ENCODE data around the gene BAZ2A. TPM values are rescaled to one million over a fixed set of nuclear protein-coding genes. Genes with fewer than 3 reads are reported as not detected.
A peak's percentile ranks its signal among the peaks of the same experiment; 100 is the strongest.
"Not testable (repeated sequence)": the region's sequence is repeated elsewhere in the genome, so short reads cannot be mapped to it uniquely, and the experiment has no call there.

Gene BAZ2A
- total RNA-seq, 2 experiments from 2014 or later, result 40.6 to 139 TPM

GRCh38 chr12:56648023-56648422 lies 17.9 kb upstream of the BAZ2A start:
- H3K27ac ChIP-seq (ENCODE audit: low read depth, low read length, poor library complexity, severe bottlenecking); BruUV-seq (replicated peaks); H2AFZ ChIP-seq (ENCODE audit: low read length); H3K4me2 ChIP-seq (ENCODE audit: low read length); H3K4me3 ChIP-seq (ENCODE audit: low read depth, low read length, poor library complexity, severe bottlenecking); H3K9me3 ChIP-seq (ENCODE audit: low read length); CTCF ChIA-PET (ENCODE audit: unreplicated experiment); H3K9me2 ChIP-seq (ENCODE audit: insufficient read depth, low read length); intact Hi-C loops (cut with micrococcal nuclease; ENCODE audit: unreplicated experiment); DNase-seq (ENCODE audit: low spot score): not testable (repeated sequence)
- Histone ChIP-seq H3K4me1 (ENCODE audit: insufficient read depth, low read length, poor library complexity, severe bottlenecking) (peaks cover 22% of the 10 kb centered on the region), H3K79me2 (ENCODE audit: insufficient read depth, low read depth, low read length) (peaks cover 28% of the 10 kb centered on the region), H3K36me3 (ENCODE audit: insufficient read depth, low read length) (peaks cover 26% of the 10 kb centered on the region), H4K20me1 (ENCODE audit: insufficient read depth, low read length) (peaks cover 22% of the 10 kb centered on the region)
- POLR2A ChIA-PET, result interaction anchor here (0.5 to 3.7 kb wide), 4 partner anchors 12 to 1106 kb away, joined by 3 to 26 read pairs (median 4); no protein-coding TSS in a partner anchor

- TF ChIP-seq, protein P1, sequence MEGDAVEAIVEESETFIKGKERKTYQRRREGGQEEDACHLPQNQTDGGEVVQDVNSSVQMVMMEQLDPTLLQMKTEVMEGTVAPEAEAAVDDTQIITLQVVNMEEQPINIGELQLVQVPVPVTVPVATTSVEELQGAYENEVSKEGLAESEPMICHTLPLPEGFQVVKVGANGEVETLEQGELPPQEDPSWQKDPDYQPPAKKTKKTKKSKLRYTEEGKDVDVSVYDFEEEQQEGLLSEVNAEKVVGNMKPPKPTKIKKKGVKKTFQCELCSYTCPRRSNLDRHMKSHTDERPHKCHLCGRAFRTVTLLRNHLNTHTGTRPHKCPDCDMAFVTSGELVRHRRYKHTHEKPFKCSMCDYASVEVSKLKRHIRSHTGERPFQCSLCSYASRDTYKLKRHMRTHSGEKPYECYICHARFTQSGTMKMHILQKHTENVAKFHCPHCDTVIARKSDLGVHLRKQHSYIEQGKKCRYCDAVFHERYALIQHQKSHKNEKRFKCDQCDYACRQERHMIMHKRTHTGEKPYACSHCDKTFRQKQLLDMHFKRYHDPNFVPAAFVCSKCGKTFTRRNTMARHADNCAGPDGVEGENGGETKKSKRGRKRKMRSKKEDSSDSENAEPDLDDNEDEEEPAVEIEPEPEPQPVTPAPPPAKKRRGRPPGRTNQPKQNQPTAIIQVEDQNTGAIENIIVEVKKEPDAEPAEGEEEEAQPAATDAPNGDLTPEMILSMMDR (conservative IDR thresholded peaks at IDR 0.05; ENCODE audit: low read length), result no peak
- intact Hi-C loops (cut with micrococcal nuclease; ENCODE audit: unreplicated experiment), result loop anchor here (2.0 kb wide), 2 partner anchors 43 to 79 kb away; partner anchors contain the start of genes NACA and PTGES3
- CTCF ChIA-PET (ENCODE audit: unreplicated experiment), result interaction anchor here (0.5 to 2.7 kb wide), 4 partner anchors 9 to 424 kb away, joined by 3 to 22 read pairs (median 3); no protein-coding TSS in a partner anchor
These were observed 15.8 kb upstream of the BAZ2A start, which contains the start of gene ATP5F1B for GRCh38 chr12:56645717-56646446. ATP5F1B (minus strand) TSS chr12:56645984; CDS start chr12:56645963, 21 bp downstream.

DNA sequence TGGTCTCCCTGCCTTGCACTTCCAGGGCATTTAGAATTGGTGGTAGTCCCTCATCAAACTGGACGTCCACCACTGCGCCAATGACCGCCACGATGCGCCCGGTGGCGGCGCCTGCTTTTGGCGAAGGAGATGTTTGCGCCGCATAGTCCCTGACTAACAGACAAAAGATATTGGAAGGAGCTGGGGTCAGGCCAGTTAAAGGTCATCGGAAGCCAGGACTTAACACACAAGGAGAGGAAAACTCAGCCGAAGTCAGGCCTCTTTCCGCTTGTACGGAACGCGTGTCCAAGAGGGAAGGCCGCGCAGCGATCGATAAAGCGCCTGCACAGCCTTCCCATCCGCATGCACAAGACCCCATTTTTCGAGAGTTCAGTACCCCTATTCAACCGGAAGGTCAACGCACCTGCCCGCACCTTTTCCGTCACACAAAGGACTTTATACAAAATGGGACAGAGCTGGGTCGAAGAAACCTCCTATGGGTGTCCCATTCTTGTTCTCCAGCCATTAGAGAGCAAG lies 15.1 kb upstream of the BAZ2A start:
- DNase-seq (ENCODE audit: low spot score), result peak; percentile 40
- Histone ChIP-seq H3K9me2 (ENCODE audit: insufficient read depth, low read length) (no peaks in the 10 kb centered on the region), H3K4me2 (ENCODE audit: low read length) (peak overlapping the region; percentile 97), H3K9me3 (ENCODE audit: low read length) (no peaks in the 10 kb centered on the region), H4K20me1 (ENCODE audit: insufficient read depth, low read length) (peaks cover 25% of the 10 kb centered on the region), H3K4me1 (ENCODE audit: insufficient read depth, low read length, poor library complexity, severe bottlenecking) (peaks cover 22% of the 10 kb centered on the region), H3K27ac (ENCODE audit: low read depth, low read length, poor library complexity, severe bottlenecking) (peak overlapping the region; percentile 66), H3K4me3 (ENCODE audit: low read depth, low read length, poor library complexity, severe bottlenecking) (peak overlapping the region; percentile 88), H3K79me2 (ENCODE audit: insufficient read depth, low read depth, low read length) (peaks cover 55% of the 10 kb centered on the region), H3K36me3 (ENCODE audit: insufficient read depth, low read length) (peaks cover 53% of the 10 kb centered on the region), H2AFZ (ENCODE audit: low read length) (no peak overlapping the region)
- intact Hi-C loops (cut with micrococcal nuclease; ENCODE audit: unreplicated experiment), result no loop called here
- TF ChIP-seq, protein P1 (conservative IDR thresholded peaks at IDR 0.05; ENCODE audit: low read length), result no peak
- no peak for TF ChIP-seq EZH2phosphoT487 (IDR thresholded peaks at IDR 0.05; ENCODE audit: borderline replicate concordance, low read depth, low read length)
- ChIA-PET POLR2A (interaction anchor here (0.7 to 3.7 kb wide), 3 partner anchors 9 to 467 kb away, joined by 5 to 26 read pairs (median 6); no protein-coding TSS in a partner anchor), CTCF (ENCODE audit: unreplicated experiment) (interaction anchor here (0.5 to 2.7 kb wide), 3 partner anchors 9 to 398 kb away, joined by 3 to 22 read pairs (median 3); no protein-coding TSS in a partner anchor)
- TSS peak; percentile 69 for BruUV-seq (replicated peaks)

More at GRCh38 chr12:56645717-56646446, 15.8 kb upstream of the BAZ2A start, which contains the start of gene ATP5F1B:
- Histone ChIP-seq H3K79me2 (ENCODE audit: insufficient read depth, low read depth, low read length) (peaks cover 49% of the 10 kb centered on the region), H3K9me2 (ENCODE audit: insufficient read depth, low read length) (no peaks in the 10 kb centered on the region), H3K36me3 (ENCODE audit: insufficient read depth, low read length) (peaks cover 47% of the 10 kb centered on the region), H4K20me1 (ENCODE audit: insufficient read depth, low read length) (peaks cover 25% of the 10 kb centered on the region), H2AFZ (ENCODE audit: low read length) (peak within 1 kb of the TSS; percentile 86), H3K9me3 (ENCODE audit: low read length) (no peaks in the 10 kb centered on the region), H3K4me3 (ENCODE audit: low read depth, low read length, poor library complexity, severe bottlenecking) (peak within 1 kb of the TSS; percentile 88), H3K4me2 (ENCODE audit: low read length) (peak within 1 kb of the TSS; percentile 97), H3K4me1 (ENCODE audit: insufficient read depth, low read length, poor library complexity, severe bottlenecking) (peaks cover 22% of the 10 kb centered on the region), H3K27ac (ENCODE audit: low read depth, low read length, poor library complexity, severe bottlenecking) (peak within 1 kb of the TSS; percentile 81)
- POLR2A ChIA-PET, result interaction anchor here (0.6 to 3.7 kb wide), 10 partner anchors 10 to 466 kb away, joined by 3 to 26 read pairs (median 4); partner anchors contain the start of genes BAZ2A and NACA
- peak; percentile 99 for DNase-seq (ENCODE audit: low spot score)
- BruUV-seq (replicated peaks), result no TSS peak
